GM10266 (cell line): ENCODE data around the gene AGFG1.

ENCODE experiments used
- DNase-seq: peaks from one replicate; pipeline ENCODE4 v3.0.0; 2012; ENCODE audit errors: extremely low spot score
- CTCF ChIP-seq: IDR thresholded peaks from 2 replicates; pipeline ENCODE4 v1.5.1; 2012; ENCODE audit warnings: mild to moderate bottlenecking, low read depth; ENCODE audit not compliant: control insufficient read depth, insufficient read depth; ENCODE audit errors: missing control alignments

AGFG1 gene

GRCh38 chr2:227480528-227480927 lies 8.6 kb downstream of the AGFG1 start:
- TF ChIP-seq CTCF: no peak
- no peak for DNase-seq

- peak; percentile 70 for DNase-seq
- TF ChIP-seq CTCF: no peak
These were observed 10.8 kb downstream of the AGFG1 start for GRCh38 chr2:227482638-227483340.

GRCh38 chr2:227485429-227485828 lies 13.5 kb downstream of the AGFG1 start:
- no peak for TF ChIP-seq CTCF
- no peak for DNase-seq

GRCh38 chr2:227486688-227487087 lies 14.7 kb downstream of the AGFG1 start:
- TF ChIP-seq CTCF: no peak
- DNase-seq: no peak

GRCh38 chr2:227488045-227488444 lies 16.1 kb downstream of the AGFG1 start:
- no peak for TF ChIP-seq CTCF
- no peak for DNase-seq

- no peak for DNase-seq
- TF ChIP-seq CTCF: no peak
These were observed 19.4 kb downstream of the AGFG1 start for GRCh38 chr2:227491386-227491785.

GRCh38 chr2:227493524-227493923 lies 21.6 kb downstream of the AGFG1 start:
- no peak for TF ChIP-seq CTCF

More at GRCh38 chr2:227493524-227493923, 21.6 kb downstream of the AGFG1 start:
- no peak for DNase-seq
